IPS DF 19.7 (cell line): ENCODE data around the gene NDUFV1.
"Not testable (repeated sequence)": the region's sequence is repeated elsewhere in the genome, so short reads cannot be mapped to it uniquely, and the experiment has no call there.

Experiments
- DNase-seq: peaks from one replicate; pipeline ENCODE4 v3.0.0-alpha.2; 2013; ENCODE audit warnings: low read depth, low spot score

The NDUFV1 gene

DNA sequence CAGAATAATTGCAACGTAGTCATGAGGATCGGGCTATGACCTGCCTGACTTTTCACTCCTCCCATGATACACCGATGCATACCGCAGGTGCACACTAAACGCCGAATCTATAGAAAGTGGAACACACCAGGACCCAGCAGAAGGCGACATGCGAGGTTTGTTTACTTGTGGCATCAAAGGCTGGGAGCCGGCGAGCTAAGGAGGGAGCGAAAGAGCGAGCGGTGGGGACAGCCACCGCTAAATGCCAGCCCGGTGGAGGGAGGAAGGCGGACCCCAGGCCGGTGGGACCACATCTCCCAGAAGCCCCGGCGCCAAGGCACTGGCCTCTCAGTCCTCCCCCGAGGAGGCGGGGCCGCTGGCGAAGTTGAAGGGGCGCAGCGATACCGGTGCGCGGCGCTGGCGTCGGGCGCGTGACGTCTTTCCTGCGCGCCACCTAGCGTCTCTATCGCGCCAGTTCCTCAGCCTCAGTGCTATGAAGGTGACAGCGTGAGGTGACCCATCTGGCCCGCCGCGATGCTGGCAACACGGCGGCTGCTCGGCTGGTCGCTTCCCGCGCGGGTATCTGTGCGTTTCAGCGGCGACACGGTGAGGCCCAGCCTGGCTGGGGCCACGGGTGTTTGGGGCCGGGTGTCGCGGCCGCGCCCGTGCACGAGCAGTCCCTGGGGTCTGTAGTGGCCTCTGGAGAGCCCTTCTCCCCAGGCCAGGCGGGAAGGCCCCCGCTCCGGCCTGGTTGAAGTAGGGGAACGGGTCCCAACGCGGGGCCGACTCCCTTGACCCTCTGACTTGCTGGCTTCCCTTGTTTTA, at the start of gene NDUFV1:
Gene NDUFV1, plus strand, starts transcription at position 445 of the 804 bp plus-strand sequence. Its CDS starts 69 bp downstream, at position 514.
- no peak for DNase-seq

- no peak for DNase-seq
Measured at GRCh38 chr11:67558084-67558772, 48.5 kb upstream of the NDUFV1 start.

DNA sequence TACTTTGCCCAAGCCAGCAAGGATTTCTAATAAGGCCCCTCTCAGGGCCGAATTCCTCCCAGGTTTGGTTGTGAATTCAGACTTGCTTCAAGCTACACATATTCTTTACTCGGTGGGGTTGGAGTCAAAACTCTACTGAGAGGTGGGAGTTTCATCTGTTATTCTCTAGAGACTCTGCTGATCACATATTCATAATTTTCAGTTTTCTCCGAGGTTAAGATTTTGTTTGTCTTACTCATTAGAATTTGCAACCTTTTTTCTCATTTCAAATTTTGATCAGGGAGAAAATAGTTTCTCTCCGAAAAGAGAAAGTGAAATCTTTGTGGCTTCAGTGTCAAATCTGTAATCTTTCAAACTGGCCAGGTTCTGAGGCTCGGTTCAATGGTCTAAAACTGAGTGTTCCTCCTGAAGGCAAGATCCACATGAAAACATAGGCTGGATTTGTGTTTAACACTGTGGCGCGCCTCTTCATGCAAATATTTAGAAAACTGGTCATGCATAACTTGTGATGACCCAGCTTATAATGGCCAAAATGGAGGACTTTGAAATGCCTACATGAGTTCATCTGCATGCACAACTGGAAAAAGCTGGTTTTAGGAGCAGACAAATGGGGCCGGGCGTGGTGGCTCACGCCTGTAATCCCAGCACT, 44.6 kb upstream of the NDUFV1 start:
- no peak for DNase-seq

DNA sequence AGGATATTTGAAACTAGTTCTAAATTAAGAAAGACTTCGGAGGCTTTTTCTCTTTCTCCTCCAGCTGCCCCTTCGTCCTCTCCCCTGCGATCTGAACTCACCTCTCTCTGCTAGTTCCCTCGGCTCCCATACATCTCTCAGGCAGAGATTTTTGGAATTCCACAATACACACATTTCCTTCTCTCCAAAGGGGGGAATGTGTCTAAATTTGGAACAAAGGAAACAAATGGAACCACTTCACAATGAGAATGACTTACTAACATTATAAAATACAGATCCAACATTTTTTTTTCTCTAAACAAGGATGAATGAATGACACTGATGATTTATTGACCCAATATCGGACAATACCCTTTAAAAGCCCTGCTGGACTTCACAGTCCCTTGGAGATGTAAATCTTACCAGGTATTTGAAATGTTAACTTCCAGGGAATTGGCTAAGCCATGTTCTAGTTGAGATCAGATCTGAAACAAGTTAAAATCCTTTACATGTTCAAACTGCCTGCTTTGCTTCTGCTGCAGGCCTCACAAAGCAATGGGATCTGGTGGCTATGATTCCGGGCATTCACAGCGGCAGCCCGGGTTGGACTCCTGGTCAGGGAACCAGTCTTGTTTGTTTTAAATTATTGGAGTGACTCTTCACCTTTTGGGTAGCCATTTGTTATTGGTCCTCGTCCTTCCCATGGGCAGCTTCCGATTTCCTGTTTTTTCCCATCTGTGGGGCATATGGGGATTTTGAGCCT, 43.6 kb upstream of the NDUFV1 start:
- DNase-seq = no peak

GRCh38 chr11:67563705-67564114, 43.0 kb upstream of the NDUFV1 start:
- not testable (repeated sequence) for DNase-seq

DNA sequence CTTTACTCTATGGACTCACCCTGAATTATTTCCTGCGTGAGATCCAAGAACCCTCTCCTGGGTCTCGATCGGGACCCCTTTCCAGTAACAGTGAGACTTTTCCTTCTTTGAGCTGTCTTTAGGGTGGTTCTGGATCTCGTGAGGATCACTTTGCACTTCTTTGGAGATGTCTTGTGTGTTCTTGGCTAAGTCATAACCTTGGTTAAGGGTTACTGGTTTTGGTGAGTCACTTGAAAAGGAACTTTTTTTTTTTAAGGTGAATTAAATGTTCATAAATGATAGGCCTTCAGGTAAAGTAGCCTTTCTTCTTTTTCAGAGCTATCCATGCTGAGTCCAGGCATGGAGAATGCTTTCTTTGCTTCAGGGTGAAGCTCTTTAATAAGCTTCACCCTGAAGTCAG, 42.5 kb upstream of the NDUFV1 start:
- no peak for DNase-seq

DNA sequence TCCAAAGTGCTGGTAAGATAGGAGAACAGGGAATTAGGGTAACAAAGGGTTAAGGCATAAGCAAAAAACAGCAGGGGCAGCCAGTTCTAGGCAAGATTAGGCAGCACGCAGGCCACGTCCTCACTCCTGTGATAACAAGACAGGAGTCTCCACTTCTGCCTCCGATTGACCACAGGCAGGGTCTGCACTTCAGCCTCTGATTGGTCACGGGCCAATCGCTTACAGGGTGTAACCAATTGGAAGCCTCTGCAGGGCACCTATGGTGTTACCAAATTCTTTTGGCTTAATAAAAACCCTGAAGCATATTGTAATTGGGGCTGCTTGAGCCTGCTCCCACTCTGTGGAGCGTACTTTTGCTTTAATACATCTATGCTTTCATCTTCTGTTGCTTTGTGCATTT, 35.3 kb upstream of the NDUFV1 start:
- DNase-seq = no peak

GRCh38 chr11:67572305-67572704, 34.4 kb upstream of the NDUFV1 start:
- no peak for DNase-seq

DNA sequence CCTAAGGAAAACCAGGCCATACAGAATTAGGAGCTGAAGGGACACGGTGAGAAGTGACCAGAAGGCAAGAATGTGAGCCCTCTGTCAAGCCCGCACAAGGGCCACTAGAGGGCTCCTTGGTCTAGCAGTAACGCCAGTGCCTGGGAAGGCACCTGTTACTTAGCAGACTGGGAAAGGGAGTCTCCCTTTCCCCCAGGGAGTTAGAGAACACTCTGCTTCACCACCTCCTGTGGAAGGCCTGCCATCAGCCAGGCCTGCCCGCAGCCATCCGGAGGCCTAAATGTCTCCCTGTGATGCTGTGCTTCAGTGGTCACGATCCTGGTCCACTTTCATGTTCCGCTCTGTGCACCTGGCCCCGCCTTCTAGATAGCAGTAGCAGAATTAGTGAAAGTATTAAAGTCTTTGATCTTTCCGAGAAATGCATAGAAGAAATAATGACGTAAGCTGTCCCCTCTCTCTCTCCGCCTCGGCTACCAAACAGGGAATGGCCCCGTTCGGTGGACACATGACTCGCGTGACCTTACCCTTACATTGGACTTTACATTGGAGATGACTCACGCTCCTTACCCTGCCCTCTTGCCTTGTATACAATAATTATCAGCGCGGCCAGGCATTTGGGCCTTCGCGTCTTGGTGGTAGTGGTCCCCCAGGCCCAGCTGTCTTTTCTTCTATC, 33.9 kb upstream of the NDUFV1 start:
- DNase-seq = peak; percentile 47

GRCh38 chr11:67574938-67575337, 31.8 kb upstream of the NDUFV1 start:
- DNase-seq = no peak

DNA sequence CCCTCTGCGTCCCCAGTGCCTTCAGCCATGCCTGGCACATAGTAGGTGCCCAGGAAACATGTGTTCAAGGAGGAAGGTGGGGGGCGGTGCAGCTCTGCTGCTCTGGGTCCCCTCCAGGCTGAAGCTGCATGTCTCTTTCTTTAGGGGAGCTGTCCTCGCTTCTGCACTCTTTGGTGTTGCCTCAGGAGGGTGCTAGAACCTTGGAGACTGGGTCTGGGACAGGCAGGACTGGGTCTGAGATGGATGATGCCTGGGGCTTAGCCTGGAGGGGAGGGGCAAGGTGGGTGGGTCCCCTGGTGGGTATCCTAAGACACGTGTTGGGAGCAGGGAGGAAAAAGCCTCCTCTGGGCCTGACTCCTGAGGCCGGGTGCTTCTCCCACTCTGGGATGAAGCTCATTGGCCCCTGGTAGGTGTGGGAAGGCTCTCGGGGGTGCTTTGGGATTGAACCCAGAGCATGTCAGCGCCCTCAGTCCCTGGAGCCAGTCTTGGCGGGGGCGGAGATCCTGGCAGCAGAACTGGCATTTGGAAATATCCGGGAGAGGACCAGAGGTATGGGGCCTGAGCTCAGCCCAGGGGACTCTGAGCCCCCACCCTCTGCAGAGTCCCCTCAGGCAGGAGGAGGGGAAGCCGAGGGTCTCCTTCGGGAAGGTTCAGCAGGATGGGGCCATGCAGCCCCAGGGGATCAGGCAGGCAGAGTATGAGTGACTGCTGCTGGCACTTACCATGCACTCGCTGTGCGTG, 29.8 kb upstream of the NDUFV1 start:
- no peak for DNase-seq

DNA sequence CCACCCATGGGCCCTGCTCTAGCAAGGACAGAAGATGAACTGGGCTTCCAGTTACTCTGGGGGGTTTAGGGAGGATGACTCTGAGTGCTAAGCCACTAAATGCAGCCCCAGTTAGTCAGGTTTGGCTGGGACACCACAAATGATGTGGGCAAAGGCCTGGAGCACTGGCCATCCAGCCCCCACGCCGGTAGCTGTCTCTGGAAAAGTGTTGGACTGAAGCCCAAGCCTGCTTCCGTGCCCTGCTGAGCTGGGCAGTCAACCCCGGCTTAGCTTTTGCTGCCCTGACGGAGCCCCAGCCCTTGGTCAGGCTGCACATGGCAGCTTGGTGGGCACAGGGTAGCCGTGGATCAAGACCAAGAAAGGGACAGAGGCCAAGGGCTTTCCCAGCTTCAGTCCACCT, 28.8 kb upstream of the NDUFV1 start:
- DNase-seq = no peak

DNA sequence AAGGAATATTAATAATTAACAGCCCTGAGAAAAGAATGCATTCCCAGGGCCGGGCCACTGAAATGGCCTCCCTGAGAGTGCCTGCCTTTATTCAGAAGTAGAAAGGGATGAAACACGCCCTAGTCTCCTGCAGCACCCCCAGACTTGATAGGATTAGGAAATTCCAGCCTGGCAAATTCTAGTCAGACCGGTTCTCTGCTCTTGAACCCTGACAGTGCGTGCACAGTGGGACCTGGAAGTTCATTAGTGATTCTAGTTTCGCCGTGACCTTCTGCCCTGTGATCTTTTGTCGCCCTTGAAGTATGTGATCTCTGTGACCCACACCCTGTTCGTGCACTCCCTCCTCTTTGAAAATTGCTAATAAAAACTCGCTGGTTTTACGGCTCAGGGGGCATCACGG, 25.3 kb upstream of the NDUFV1 start:
- peak; percentile 42 for DNase-seq

DNA sequence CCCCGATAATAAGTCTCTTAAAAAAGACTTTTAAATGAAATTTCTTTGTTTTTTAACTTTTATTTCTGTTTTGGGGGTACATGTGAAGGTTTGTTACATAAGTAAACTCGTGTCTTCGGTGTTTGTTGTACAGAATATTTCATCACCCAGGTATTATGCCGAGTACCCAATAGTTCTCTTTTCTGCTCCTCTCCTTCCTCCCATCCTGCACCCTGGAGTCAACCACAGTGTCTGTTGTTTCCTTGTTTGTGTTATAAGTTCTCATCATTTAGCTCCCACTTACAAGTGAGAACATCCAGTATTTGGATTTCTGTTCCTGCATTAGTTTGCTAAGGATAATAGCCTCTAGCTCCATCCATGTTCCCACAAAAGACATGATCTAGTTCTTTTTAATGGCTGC, 24.7 kb upstream of the NDUFV1 start:
- no peak for DNase-seq

DNA sequence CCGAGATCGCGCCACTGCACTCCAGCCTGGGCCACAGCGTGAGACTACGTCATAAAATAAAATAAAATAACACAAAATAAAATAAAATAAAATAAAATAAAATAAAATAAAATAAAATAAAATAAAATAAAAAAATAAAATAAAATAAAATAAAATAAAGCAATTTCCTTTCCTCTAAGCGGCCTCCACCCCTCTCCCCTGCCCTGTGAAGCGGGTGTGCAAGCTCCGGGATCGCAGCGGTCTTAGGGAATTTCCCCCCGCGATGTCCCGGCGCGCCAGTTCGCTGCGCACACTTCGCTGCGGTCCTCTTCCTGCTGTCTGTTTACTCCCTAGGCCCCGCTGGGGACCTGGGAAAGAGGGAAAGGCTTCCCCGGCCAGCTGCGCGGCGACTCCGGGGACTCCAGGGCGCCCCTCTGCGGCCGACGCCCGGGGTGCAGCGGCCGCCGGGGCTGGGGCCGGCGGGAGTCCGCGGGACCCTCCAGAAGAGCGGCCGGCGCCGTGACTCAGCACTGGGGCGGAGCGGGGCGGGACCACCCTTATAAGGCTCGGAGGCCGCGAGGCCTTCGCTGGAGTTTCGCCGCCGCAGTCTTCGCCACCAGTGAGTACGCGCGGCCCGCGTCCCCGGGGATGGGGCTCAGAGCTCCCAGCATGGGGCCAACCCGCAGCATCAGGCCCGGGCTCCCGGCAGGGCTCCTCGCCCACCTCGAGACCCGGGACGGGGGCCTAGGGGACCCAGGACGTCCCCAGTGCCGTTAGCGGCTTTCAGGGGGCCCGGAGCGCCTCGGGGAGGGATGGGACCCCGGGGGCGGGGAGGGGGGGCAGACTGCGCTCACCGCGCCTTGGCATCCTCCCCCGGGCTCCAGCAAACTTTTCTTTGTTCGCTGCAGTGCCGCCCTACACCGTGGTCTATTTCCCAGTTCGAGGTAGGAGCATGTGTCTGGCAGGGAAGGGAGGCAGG, 23.2 kb upstream of the NDUFV1 start, which contains the start of gene GSTP1:
Gene GSTP1, plus strand, starts transcription at position 566 of the 958 bp plus-strand sequence. Its CDS starts 32 bp downstream, at position 598.
- DNase-seq = peak; percentile 54

GRCh38 chr11:67584205-67584880, 22.4 kb upstream of the NDUFV1 start:
- DNase-seq = no peak

- no peak for DNase-seq
Measured at GRCh38 chr11:67584881-67585873, 21.6 kb upstream of the NDUFV1 start.
